ENCODE data around the gene SRMS. TPM values are rescaled to one million over a fixed set of nuclear protein-coding genes. Genes with fewer than 3 reads are reported as not detected.
"Not testable (repeated sequence)": the region's sequence is repeated elsewhere in the genome, so short reads cannot be mapped to it uniquely, and the experiment has no call there.

SRMS gene
- total RNA-seq, 1 donor from 2014 or later: not detected

DNA sequence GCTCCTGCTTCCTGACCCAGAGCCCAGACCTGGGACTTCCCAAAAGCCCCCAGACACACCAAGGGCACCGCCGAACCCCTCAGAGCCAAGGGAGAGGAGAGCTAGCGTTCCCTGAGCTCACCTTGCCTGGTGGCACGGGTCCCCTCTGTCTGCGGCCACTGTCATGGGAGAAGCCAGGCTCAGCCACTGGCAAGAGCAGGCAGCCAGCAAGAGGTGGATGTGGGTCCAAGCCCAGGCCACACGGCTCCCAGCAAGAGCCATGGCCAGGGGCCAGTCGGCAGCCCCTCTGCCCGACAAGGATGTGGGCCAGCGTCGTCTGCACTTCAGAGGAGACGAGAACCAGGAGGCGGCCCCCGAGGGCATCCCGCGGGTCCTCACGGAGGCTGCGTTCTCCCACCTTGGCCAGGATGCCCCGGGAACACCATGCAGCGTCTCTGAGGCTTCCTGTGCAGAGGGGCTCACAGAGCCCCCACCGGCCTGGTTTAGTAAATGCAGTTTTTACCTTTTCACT lies 29.1 kb downstream of the SRMS start:
- no peak overlapping the region for H3K27ac ChIP-seq
- H3K36me3 ChIP-seq: no peaks in the 10 kb centered on the region
- no peak for DNase-seq (ENCODE audit: extremely low spot score in 2 of 2)
- H3K4me3 ChIP-seq: no peak overlapping the region
- peaks cover 35% of the 10 kb centered on the region for H3K4me1 ChIP-seq
- TF ChIP-seq POLR2AphosphoS5 (IDR thresholded peaks at IDR 0.05; ENCODE audit: insufficient read depth in 1 of 2, low read depth in 1 of 2): no peak
- no peak for TF ChIP-seq CTCF (IDR thresholded peaks at IDR 0.05)
- TF ChIP-seq POLR2A (IDR thresholded peaks at IDR 0.05): no peak
- H3K9me3 ChIP-seq: no peaks in the 10 kb centered on the region
- no peaks in the 10 kb centered on the region for H3K27me3 ChIP-seq
- intact Hi-C loops (cut with DNase I): no loop called here

- Histone ChIP-seq H3K4me1 (peaks cover 27% of the 10 kb centered on the region), H3K27ac (no peak overlapping the region), H3K27me3 (no peaks in the 10 kb centered on the region), H3K9me3 (no peaks in the 10 kb centered on the region), H3K4me3 (no peak overlapping the region), H3K36me3 (no peaks in the 10 kb centered on the region)
- intact Hi-C loops (cut with DNase I): no loop called here
- TF ChIP-seq POLR2A (IDR thresholded peaks at IDR 0.05) (no peak), CTCF (IDR thresholded peaks at IDR 0.05) (no peak), POLR2AphosphoS5 (IDR thresholded peaks at IDR 0.05; ENCODE audit: insufficient read depth in 1 of 2, low read depth in 1 of 2) (no peak)
- no peak for DNase-seq (ENCODE audit: extremely low spot score in 2 of 2)
These were observed 29.9 kb downstream of the SRMS start for GRCh38 chr20:63517376-63518309.

DNA sequence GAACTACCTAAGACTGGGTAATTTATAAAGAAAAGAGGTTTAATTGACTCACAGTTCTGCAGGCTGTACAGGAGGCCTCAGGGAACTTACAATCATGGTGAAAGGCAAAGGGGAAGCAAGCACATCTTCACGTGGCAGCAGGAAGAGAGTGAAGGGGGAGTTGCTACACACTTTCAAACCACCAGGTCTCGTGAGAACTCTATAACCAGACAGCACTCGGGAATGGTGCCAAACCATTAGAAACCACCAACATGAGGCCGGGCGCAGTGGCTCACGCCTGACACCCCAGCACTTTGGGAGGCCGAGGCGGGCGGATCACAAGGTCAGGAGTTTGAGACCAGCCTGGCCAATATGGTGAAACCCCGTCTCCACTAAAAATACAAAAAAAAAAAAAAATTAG lies 33.0 kb downstream of the SRMS start:
- H3K4me1 ChIP-seq; intact Hi-C loops (cut with DNase I); H3K27ac ChIP-seq; H3K4me3 ChIP-seq; H3K27me3 ChIP-seq; H3K36me3 ChIP-seq; H3K9me3 ChIP-seq; DNase-seq (ENCODE audit: extremely low spot score in 2 of 2): not testable (repeated sequence)

DNA sequence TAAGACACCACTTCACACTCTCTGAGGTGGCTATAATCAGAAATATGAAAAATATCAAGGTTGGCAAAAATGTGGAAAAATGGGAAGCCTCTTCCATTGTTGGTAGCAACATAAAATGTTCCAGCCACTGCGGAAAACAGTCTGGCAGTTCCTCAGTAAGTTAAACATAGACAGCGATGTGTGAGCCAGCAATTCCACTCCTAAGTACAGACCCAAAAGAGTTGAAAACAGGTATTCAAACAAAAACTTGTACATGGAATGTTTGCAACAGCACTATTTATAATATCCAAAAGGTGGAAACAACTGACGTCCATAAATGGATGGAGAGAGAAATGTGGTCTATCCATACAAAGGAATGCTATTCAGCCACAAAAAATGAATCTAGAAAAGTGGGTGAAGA lies 34.3 kb downstream of the SRMS start:
- Histone ChIP-seq H3K27me3 (no peaks in the 10 kb centered on the region), H3K4me3 (no peak overlapping the region), H3K9me3 (no peaks in the 10 kb centered on the region), H3K36me3 (no peaks in the 10 kb centered on the region), H3K27ac (no peak overlapping the region), H3K4me1 (no peaks in the 10 kb centered on the region)
- no peak for DNase-seq (ENCODE audit: extremely low spot score in 2 of 2)
- TF ChIP-seq POLR2AphosphoS5 (IDR thresholded peaks at IDR 0.05; ENCODE audit: insufficient read depth in 1 of 2, low read depth in 1 of 2): no peak
- TF ChIP-seq POLR2A (IDR thresholded peaks at IDR 0.05): no peak
- no peak for TF ChIP-seq CTCF (IDR thresholded peaks at IDR 0.05)
- intact Hi-C loops (cut with DNase I): no loop called here

- Histone ChIP-seq H3K27ac (no peak overlapping the region), H3K36me3 (no peaks in the 10 kb centered on the region), H3K4me3 (no peak overlapping the region), H3K4me1 (no peaks in the 10 kb centered on the region), H3K27me3 (no peaks in the 10 kb centered on the region), H3K9me3 (no peaks in the 10 kb centered on the region)
- DNase-seq (ENCODE audit: extremely low spot score in 2 of 2): no peak
- no peak for TF ChIP-seq CTCF (IDR thresholded peaks at IDR 0.05)
- TF ChIP-seq POLR2A (IDR thresholded peaks at IDR 0.05): no peak
- TF ChIP-seq POLR2AphosphoS5 (IDR thresholded peaks at IDR 0.05; ENCODE audit: insufficient read depth in 1 of 2, low read depth in 1 of 2): no peak
- intact Hi-C loops (cut with DNase I): no loop called here
These were observed 38.4 kb downstream of the SRMS start for GRCh38 chr20:63509088-63509564.
